GM18508 (cell line): ENCODE data around the gene TMBIM1.
A peak's percentile ranks its signal among the peaks of the same experiment; 100 is the strongest.

Source experiments
- ATAC-seq: cut with Tn5 transposase; IDR thresholded peaks from one replicate; pipeline ENCODE4 v1.9.1; 2021; ENCODE audit warnings: moderate number of reproducible peaks; ENCODE audit not compliant: insufficient read depth, unreplicated experiment

Gene TMBIM1

GRCh38 chr2:218292048-218293014, at the start of gene TMBIM1:
Gene TMBIM1 (minus strand): TSS chr2:218292503. CDS start chr2:218282141, 10,362 bp downstream.
- no peak for ATAC-seq

- no peak for ATAC-seq
Observed at GRCh38 chr2:218341381-218341780, 49.1 kb upstream of the TMBIM1 start.

GRCh38 chr2:218340656-218341055, 48.4 kb upstream of the TMBIM1 start:
- ATAC-seq: no peak

GRCh38 chr2:218334531-218334930, 42.2 kb upstream of the TMBIM1 start:
- ATAC-seq: no peak

GRCh38 chr2:218332920-218333645, 40.8 kb upstream of the TMBIM1 start:
- ATAC-seq: no peak

GRCh38 chr2:218332288-218332687, 40.0 kb upstream of the TMBIM1 start:
- ATAC-seq: no peak

- no peak for ATAC-seq
Observed at GRCh38 chr2:218331745-218332144, 39.4 kb upstream of the TMBIM1 start.

- ATAC-seq: peak; percentile 36
Observed at GRCh38 chr2:218329826-218330593, 37.7 kb upstream of the TMBIM1 start.

- ATAC-seq: peak; percentile 24
Observed at GRCh38 chr2:218329027-218329825, 36.9 kb upstream of the TMBIM1 start.

GRCh38 chr2:218328294-218328693, 36.0 kb upstream of the TMBIM1 start:
- no peak for ATAC-seq

GRCh38 chr2:218327451-218328210, 35.3 kb upstream of the TMBIM1 start:
- ATAC-seq: no peak

- no peak for ATAC-seq
Observed at GRCh38 chr2:218326315-218326714, 34.0 kb upstream of the TMBIM1 start.

GRCh38 chr2:218325566-218326160, 33.4 kb upstream of the TMBIM1 start:
- ATAC-seq: no peak

GRCh38 chr2:218323526-218324472, 31.5 kb upstream of the TMBIM1 start:
- no peak for ATAC-seq

- no peak for ATAC-seq
Observed at GRCh38 chr2:218322768-218323525, 30.6 kb upstream of the TMBIM1 start.

- ATAC-seq: no peak
Observed at GRCh38 chr2:218320704-218321336, 28.5 kb upstream of the TMBIM1 start.
